CD4-positive, alpha-beta memory T cell (primary cell): ENCODE data around the gene ZNRF1. TPM values are rescaled to one million over a fixed set of nuclear protein-coding genes. Genes with fewer than 3 reads are reported as not detected.

Experiments
- CTCF ChIA-PET: fragments of 350-600 bp; sonication (Branson Sonifier 250); formaldehyde crosslinking; loops from one replicate; lab custom pipeline; 2021; ENCODE audit warnings: inconsistent platforms; ENCODE audit not compliant: partially characterized antibody; lab: Charles Lee
- POLR2A ChIA-PET: fragments of 350-600 bp; sonication (Branson Sonifier 250); formaldehyde crosslinking; loops from one replicate; lab custom pipeline; 2021; ENCODE audit not compliant: partially characterized antibody; lab: Charles Lee
- DNase-seq, 5 donors: peaks; one replicate each; pipeline versions ENCODE4 v3.0.0 to v3.0.0-alpha.2; 2020 to 2022; ENCODE audit warnings: mixed read lengths in 1 of 5
- H3K27ac ChIP-seq: one replicate; pipeline ENCODE4 v1.7.0; 2013; ENCODE audit warnings: low read depth, low read length
- H3K27me3 ChIP-seq: 2 replicates; pipeline ENCODE4 v1.7.0; 2013; ENCODE audit warnings: mild to moderate bottlenecking, low read length, moderate library complexity; ENCODE audit not compliant: insufficient read depth
- H3K36me3 ChIP-seq: 2 replicates; pipeline ENCODE4 v1.7.0; 2013; ENCODE audit warnings: mild to moderate bottlenecking, low read length, moderate library complexity; ENCODE audit not compliant: insufficient read depth
- H3K4me1 ChIP-seq: 2 replicates; pipeline ENCODE4 v1.7.0; 2013; ENCODE audit warnings: mild to moderate bottlenecking, low read length, moderate library complexity; ENCODE audit not compliant: insufficient read depth
- H3K4me3 ChIP-seq, 2 donors: one replicate each; pipeline ENCODE4 v1.7.0; 2013; ENCODE audit warnings: low read length in 2 of 2, mild to moderate bottlenecking in 1 of 2
- H3K9me3 ChIP-seq, 2 donors: one replicate each; pipeline ENCODE4 v1.7.0; 2013; ENCODE audit warnings: low read length in 2 of 2, control low read depth in 1 of 2; ENCODE audit not compliant: control insufficient read depth in 1 of 2
- H3K27ac Mint-ChIP-seq, 7 donors: one replicate each; pipeline ENCODE4 v1.8.0; 2020 to 2021; ENCODE audit warnings: mixed read lengths in 7 of 7, mild to moderate bottlenecking in 6 of 7, inconsistent platforms in 3 of 7, moderate library complexity in 3 of 7
- H3K27me3 Mint-ChIP-seq, 2 donors: one replicate each; pipeline ENCODE4 v1.8.0; 2020 to 2021; ENCODE audit warnings: mixed read lengths in 2 of 2
- H3K36me3 Mint-ChIP-seq, 2 donors: one replicate each; pipeline ENCODE4 v1.8.0; 2020 to 2021; ENCODE audit warnings: mixed read lengths in 2 of 2, inconsistent platforms in 1 of 2, mild to moderate bottlenecking in 1 of 2
- H3K4me1 Mint-ChIP-seq, 4 donors: one replicate each; pipeline ENCODE4 v1.8.0; 2020 to 2021; ENCODE audit warnings: mixed read lengths in 4 of 4, mild to moderate bottlenecking in 1 of 4
- H3K4me3 Mint-ChIP-seq, 8 donors: one replicate each; pipeline ENCODE4 v1.8.0; 2020 to 2021; ENCODE audit warnings: mixed read lengths in 8 of 8, mild to moderate bottlenecking in 7 of 8, moderate library complexity in 6 of 8, inconsistent platforms in 3 of 8
- H3K9me3 Mint-ChIP-seq, 8 donors: one replicate each; pipeline ENCODE4 v1.8.0; 2020 to 2021; ENCODE audit warnings: mixed read lengths in 8 of 8, mild to moderate bottlenecking in 5 of 8, inconsistent platforms in 3 of 8, moderate library complexity in 1 of 8
- intact Hi-C: fragments of 100-400 bp; cut with micrococcal nuclease; formaldehyde crosslinking; loops from one replicate; pipeline ENCODE4 v1.15.1; 2023
- polyA plus RNA-seq, 2 donors: library from polyadenylated mRNA; unstranded; fragments of 300-500 nt; fragmentation: Illumina TruSeq; gene quantifications; one replicate each; pipeline ENCODE4 v1.2.3, GENCODE V29; 2021
- total RNA-seq, 2 experiments: library from RNA; stranded (reverse); gene quantifications; one replicate each; pipeline ENCODE4 v1.2.3, GENCODE V29; 2021

ZNRF1 gene
- total and polyA plus RNA-seq, 4 experiments from 2014 or later: 3.4 to 9.5 (median 6.1) TPM

- DNase-seq: no peak
- POLR2A ChIA-PET: no interaction called here
- peaks cover 3 to 4% of the 10 kb centered on the region in 2 donors for H3K27me3 Mint-ChIP-seq
- CTCF ChIA-PET: interaction anchor here (1.5 kb wide), 1 partner anchor 20 kb away, joined by 8 read pairs; no protein-coding TSS in a partner anchor
- H3K9me3 Mint-ChIP-seq: peaks cover 0 to 16% (median 8%) of the 10 kb centered on the region in 8 donors
- Histone ChIP-seq H3K9me3 (no peaks in the 10 kb centered on the region), H3K4me1 (peaks cover 9% of the 10 kb centered on the region), H3K27me3 (no peaks in the 10 kb centered on the region), H3K4me3 (no peak overlapping the region), H3K27ac (no peak overlapping the region), H3K36me3 (no peaks in the 10 kb centered on the region)
- H3K36me3 Mint-ChIP-seq: no peaks in the 10 kb centered on the region
- H3K4me3 Mint-ChIP-seq: no peak overlapping the region
- H3K27ac Mint-ChIP-seq: peak overlapping the region in 1 of 7 donors; percentile 31
- intact Hi-C loops: no loop called here
- peaks cover 6 to 20% (median 11%) of the 10 kb centered on the region in 4 donors for H3K4me1 Mint-ChIP-seq
These were observed 132.3 kb downstream of the ZNRF1 start for GRCh38 chr16:75131081-75131480.

DNA sequence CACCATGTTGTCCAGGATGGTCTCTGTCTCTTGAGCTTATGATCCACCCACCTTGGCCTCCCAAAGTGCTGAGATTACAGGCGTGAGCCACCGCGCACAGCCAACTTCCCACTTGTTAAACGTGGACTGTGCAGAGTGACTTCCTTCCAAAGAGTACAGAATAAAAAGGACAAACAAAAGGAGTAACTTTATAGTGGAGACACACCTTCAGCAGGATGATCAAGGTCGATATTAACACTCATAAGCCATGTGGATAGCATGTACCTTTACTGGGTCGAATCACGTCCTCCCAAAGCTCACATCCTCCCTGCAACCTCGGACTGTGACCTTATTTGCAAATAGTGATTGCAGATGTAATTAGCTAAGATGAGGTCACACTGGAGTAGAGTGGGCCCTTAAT is 139.4 kb downstream of the ZNRF1 start:
- no peak overlapping the region for H3K27ac Mint-ChIP-seq
- Histone ChIP-seq H3K27ac (no peak overlapping the region), H3K36me3 (no peaks in the 10 kb centered on the region), H3K4me1 (peaks cover 5% of the 10 kb centered on the region), H3K4me3 (no peak overlapping the region), H3K9me3 (no peaks in the 10 kb centered on the region), H3K27me3 (no peaks in the 10 kb centered on the region)
- H3K9me3 Mint-ChIP-seq: no peaks in the 10 kb centered on the region
- no peak for DNase-seq
- peaks cover 0 to 8% (median 3%) of the 10 kb centered on the region in 4 donors for H3K4me1 Mint-ChIP-seq
- intact Hi-C loops: no loop called here
- H3K36me3 Mint-ChIP-seq: no peaks in the 10 kb centered on the region
- CTCF ChIA-PET: interaction anchor here (1.2 kb wide), 1 partner anchor 140 kb away, joined by 3 read pairs; the partner anchor contains the start of gene ZNRF1
- peaks cover 1 to 3% of the 10 kb centered on the region in 2 donors for H3K27me3 Mint-ChIP-seq
- POLR2A ChIA-PET: no interaction called here
- peak overlapping the region in 1 of 8 donors; percentile 21 for H3K4me3 Mint-ChIP-seq

- H3K9me3 ChIP-seq: no peaks in the 10 kb centered on the region
- H3K27me3 ChIP-seq: no peaks in the 10 kb centered on the region
- peaks cover 0 to 8% (median 3%) of the 10 kb centered on the region in 4 donors for H3K4me1 Mint-ChIP-seq
- intact Hi-C loops: no loop called here
- peaks cover 0 to 2% of the 10 kb centered on the region in 2 donors for H3K27me3 Mint-ChIP-seq
- ChIA-PET CTCF (no interaction called here), POLR2A (no interaction called here)
- no peak overlapping the region for H3K27ac Mint-ChIP-seq
- no peaks in the 10 kb centered on the region for H3K9me3 Mint-ChIP-seq
- H3K27ac ChIP-seq: no peak overlapping the region
- H3K4me3 Mint-ChIP-seq: peak overlapping the region in 2 of 8 donors; percentile 0 to 21
- H3K4me3 ChIP-seq: no peak overlapping the region
- no peaks in the 10 kb centered on the region for H3K36me3 Mint-ChIP-seq
- H3K36me3 ChIP-seq: no peaks in the 10 kb centered on the region
- no peak for DNase-seq
- H3K4me1 ChIP-seq: peaks cover 5% of the 10 kb centered on the region
These were observed 139.8 kb downstream of the ZNRF1 start for GRCh38 chr16:75138636-75139035.

- Mint-ChIP-seq H3K9me3 (no peaks in the 10 kb centered on the region), H3K4me1 (peaks cover 0 to 8% (median 3%) of the 10 kb centered on the region in 4 donors), H3K27me3 (peaks cover 0 to 2% of the 10 kb centered on the region in 2 donors), H3K27ac (no peak overlapping the region), H3K36me3 (no peaks in the 10 kb centered on the region), H3K4me3 (no peak overlapping the region)
- Histone ChIP-seq H3K27me3 (no peaks in the 10 kb centered on the region), H3K4me3 (no peak overlapping the region), H3K4me1 (peaks cover 5% of the 10 kb centered on the region), H3K9me3 (no peaks in the 10 kb centered on the region), H3K27ac (no peak overlapping the region), H3K36me3 (no peaks in the 10 kb centered on the region)
- POLR2A ChIA-PET: no interaction called here
- CTCF ChIA-PET: interaction anchor here (0.6 kb wide), 1 partner anchor 592 kb away, joined by 3 read pairs; no protein-coding TSS in a partner anchor
- no peak for DNase-seq
- intact Hi-C loops: no loop called here
These were observed 140.7 kb downstream of the ZNRF1 start for GRCh38 chr16:75139498-75139897.

DNA sequence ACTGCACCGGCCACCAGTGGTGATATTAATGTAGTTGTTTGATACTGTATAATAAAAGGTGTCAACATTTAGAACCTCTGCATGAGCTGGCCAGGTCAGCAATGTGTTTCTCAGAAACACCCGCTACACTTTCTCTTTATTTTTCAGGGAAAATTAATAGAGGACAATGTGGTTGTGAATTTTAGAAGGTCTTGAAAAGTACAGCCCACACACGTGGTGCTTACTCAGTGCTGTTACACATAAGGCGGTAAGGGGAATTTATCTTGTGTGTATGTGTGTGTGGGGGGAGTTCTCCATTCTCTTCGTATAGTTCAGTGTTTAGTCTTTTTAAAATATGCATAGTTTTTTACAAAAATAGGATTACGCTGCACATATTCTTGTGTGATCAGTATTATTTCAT is 145.1 kb downstream of the ZNRF1 start:
- H3K27me3 Mint-ChIP-seq: peaks cover 0 to 2% of the 10 kb centered on the region in 2 donors
- CTCF ChIA-PET: no interaction called here
- POLR2A ChIA-PET: no interaction called here
- no peaks in the 10 kb centered on the region for H3K27me3 ChIP-seq
- DNase-seq: no peak
- peaks cover 0 to 2% of the 10 kb centered on the region in 2 donors for H3K36me3 Mint-ChIP-seq
- no peak overlapping the region for H3K4me3 Mint-ChIP-seq
- no peaks in the 10 kb centered on the region for H3K36me3 ChIP-seq
- no peak overlapping the region for H3K27ac ChIP-seq
- H3K4me3 ChIP-seq: no peak overlapping the region
- H3K27ac Mint-ChIP-seq: no peak overlapping the region
- H3K4me1 ChIP-seq: no peaks in the 10 kb centered on the region
- peaks cover 1 to 3% (median 2%) of the 10 kb centered on the region in 4 donors for H3K4me1 Mint-ChIP-seq
- H3K9me3 ChIP-seq: no peaks in the 10 kb centered on the region
- H3K9me3 Mint-ChIP-seq: no peaks in the 10 kb centered on the region
- intact Hi-C loops: no loop called here

DNA sequence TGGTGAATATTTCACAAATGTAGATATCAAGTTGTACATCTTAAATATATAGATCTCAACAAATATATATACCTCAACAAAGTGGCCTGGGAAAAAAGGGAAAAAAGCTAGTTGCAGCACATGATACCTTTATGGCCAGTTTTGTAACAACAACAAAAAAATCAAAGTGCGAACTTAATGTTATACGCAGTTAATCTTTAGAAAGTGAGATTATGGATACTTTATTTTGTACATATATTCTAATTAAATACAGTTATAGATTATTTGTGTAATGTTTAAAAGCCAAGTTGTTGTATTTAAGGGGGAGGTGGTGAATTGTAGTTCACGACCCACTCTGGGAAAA is 149.1 kb downstream of the ZNRF1 start:
- no peaks in the 10 kb centered on the region for H3K27me3 Mint-ChIP-seq
- H3K9me3 Mint-ChIP-seq: peaks cover 0 to 19% (median 15%) of the 10 kb centered on the region in 8 donors
- peak overlapping the region in 1 of 2 donors; percentile 95 for H3K4me3 ChIP-seq
- no peak overlapping the region for H3K27ac ChIP-seq
- peak overlapping the region; percentile 79 to 91 (median 86) for H3K4me3 Mint-ChIP-seq
- POLR2A ChIA-PET: interaction anchor here (1.0 to 1.2 kb wide), 2 partner anchors 163 to 286 kb away, joined by 3 to 5 read pairs; partner anchors contain the start of genes CFDP1 and WDR59
- H3K27ac Mint-ChIP-seq: peak overlapping the region in 5 of 7 donors; percentile 75 to 93 (median 86)
- CTCF ChIA-PET: interaction anchor here (1.3 to 3.8 kb wide), 2 partner anchors 37 to 149 kb away, joined by 3 to 13 read pairs; partner anchors contain the start of gene ZNRF1
- H3K36me3 Mint-ChIP-seq: peaks cover 20 to 22% of the 10 kb centered on the region in 2 donors
- DNase-seq: no peak
- H3K9me3 ChIP-seq: no peaks in the 10 kb centered on the region
- H3K36me3 ChIP-seq: no peaks in the 10 kb centered on the region
- H3K27me3 ChIP-seq: no peaks in the 10 kb centered on the region
- H3K4me1 Mint-ChIP-seq: peaks cover 8 to 21% (median 13%) of the 10 kb centered on the region in 4 donors
- intact Hi-C loops: loop anchor here (1.0 to 5.0 kb wide), 11 partner anchors 37 to 851 kb away; partner anchors contain the start of genes CFDP1, GLG1, KARS1 and PSMD7
- peaks cover 5% of the 10 kb centered on the region for H3K4me1 ChIP-seq

- Mint-ChIP-seq H3K9me3 (peaks cover 0 to 23% (median 15%) of the 10 kb centered on the region in 8 donors), H3K27ac (peak within 1 kb of the TSS; percentile 75 to 93 (median 91)), H3K36me3 (peaks cover 26% of the 10 kb centered on the region in 2 donors), H3K27me3 (no peaks in the 10 kb centered on the region), H3K4me1 (peaks cover 8 to 23% (median 13%) of the 10 kb centered on the region in 4 donors), H3K4me3 (peak within 1 kb of the TSS; percentile 82 to 91 (median 88))
- peak; percentile 92 to 96 (median 93) for DNase-seq
- intact Hi-C loops: loop anchor here (1.0 to 5.0 kb wide), 11 partner anchors 37 to 852 kb away; partner anchors contain the start of genes CFDP1, GLG1, KARS1 and PSMD7
- H3K4me3 ChIP-seq: peak within 1 kb of the TSS; percentile 44 to 95
- no peaks in the 10 kb centered on the region for H3K36me3 ChIP-seq
- H3K9me3 ChIP-seq: no peaks in the 10 kb centered on the region
- peak within 1 kb of the TSS; percentile 75 for H3K27ac ChIP-seq
- H3K27me3 ChIP-seq: no peaks in the 10 kb centered on the region
- CTCF ChIA-PET: interaction anchor here (1.3 to 3.8 kb wide), 2 partner anchors 37 to 150 kb away, joined by 3 to 13 read pairs; partner anchors contain the start of gene ZNRF1
- peaks cover 5% of the 10 kb centered on the region for H3K4me1 ChIP-seq
- POLR2A ChIA-PET: interaction anchor here (1.0 to 1.2 kb wide), 3 partner anchors 151 to 285 kb away, joined by 3 to 5 read pairs (median 4); partner anchors contain the start of genes CFDP1, WDR59 and ZNRF1
These were observed 149.7 kb downstream of the ZNRF1 start, which contains the start of gene ZFP1 for GRCh38 chr16:75148311-75149195. ZFP1 (plus strand) TSS chr16:75148524; CDS start chr16:75152952, 4,428 bp downstream.
